ENCODE measurements around the gene PLAA.
"Not testable (repeated sequence)": the region's sequence is repeated elsewhere in the genome, so short reads cannot be mapped to it uniquely, and the experiment has no call there.

The PLAA gene

DNA sequence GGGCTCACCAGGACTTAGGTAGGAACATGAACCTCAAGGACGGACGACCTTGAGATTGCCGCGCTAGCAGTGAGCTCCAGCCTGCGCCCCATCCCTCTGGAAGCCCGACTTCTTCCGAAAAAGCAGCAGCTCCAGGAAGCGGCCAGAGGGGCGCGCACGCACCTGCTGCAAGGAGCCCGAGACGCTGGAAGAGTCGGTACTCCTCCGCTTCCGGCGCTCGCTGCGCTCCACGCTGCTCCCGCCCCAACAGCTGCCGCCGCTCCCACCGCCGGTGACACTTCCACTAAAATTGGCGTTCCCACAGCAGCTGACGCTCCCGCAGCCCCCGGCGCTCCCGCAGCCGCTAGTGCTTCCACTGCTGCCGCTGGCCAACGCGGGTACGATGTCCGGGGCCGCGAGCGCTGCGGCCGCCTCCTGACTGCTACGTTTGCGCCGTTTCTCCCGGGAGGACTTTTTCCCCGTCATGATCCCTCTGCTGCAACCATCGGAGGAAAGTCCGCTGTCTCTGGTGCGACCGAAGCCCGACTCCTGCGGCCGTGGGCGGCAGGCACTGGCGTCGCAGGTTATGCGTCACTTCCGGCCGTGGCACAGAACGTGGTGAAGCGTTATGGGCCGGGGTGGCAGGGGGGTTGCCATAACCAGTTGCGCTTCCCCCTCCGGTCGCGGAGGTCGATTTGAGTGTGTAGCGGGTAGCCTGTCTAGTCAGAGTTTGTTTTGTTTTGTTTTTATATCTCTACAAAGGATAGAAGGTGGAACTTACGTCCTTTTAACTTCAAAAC, 54.6 kb downstream of the PLAA start, which contains the start of gene CAAP1:
CAAP1 (minus strand) TSS at position 552 of the 779 bp plus-strand sequence; CDS start at position 465, 87 bp downstream.
- H3K27ac Mint-ChIP-seq: peak within 1 kb of the TSS; percentile 100
- H3K4me3 Mint-ChIP-seq: peak within 1 kb of the TSS; percentile 98
- H3K9me3 Mint-ChIP-seq: peaks cover 2% of the 10 kb centered on the region
- DNase-seq: peak; percentile 94
- peaks cover 29% of the 10 kb centered on the region for H3K36me3 Mint-ChIP-seq (ENCODE audit: low read depth)
- peaks cover 38% of the 10 kb centered on the region for H3K4me1 Mint-ChIP-seq (ENCODE audit: low read depth)
- H3K27me3 Mint-ChIP-seq: no peaks in the 10 kb centered on the region

- Mint-ChIP-seq H3K27ac (peak overlapping the region; percentile 100), H3K4me1 (ENCODE audit: low read depth) (peaks cover 38% of the 10 kb centered on the region), H3K9me3 (peaks cover 2% of the 10 kb centered on the region), H3K36me3 (ENCODE audit: low read depth) (peaks cover 35% of the 10 kb centered on the region), H3K4me3 (peak overlapping the region; percentile 98), H3K27me3 (no peaks in the 10 kb centered on the region)
- no peak for DNase-seq
These were observed 55.3 kb downstream of the PLAA start for GRCh38 chr9:26891726-26892125.

GRCh38 chr9:26888271-26888670, 58.8 kb downstream of the PLAA start:
- Mint-ChIP-seq H3K27ac (peak overlapping the region; percentile 38), H3K4me1 (ENCODE audit: low read depth) (peaks cover 35% of the 10 kb centered on the region), H3K27me3 (no peaks in the 10 kb centered on the region), H3K4me3 (no peak overlapping the region), H3K9me3 (no peaks in the 10 kb centered on the region), H3K36me3 (ENCODE audit: low read depth) (peaks cover 62% of the 10 kb centered on the region)
- DNase-seq: no peak

GRCh38 chr9:26882154-26882553, 64.9 kb downstream of the PLAA start:
- no peaks in the 10 kb centered on the region for H3K4me1 Mint-ChIP-seq (ENCODE audit: low read depth)
- H3K36me3 Mint-ChIP-seq (ENCODE audit: low read depth): peaks cover 91% of the 10 kb centered on the region
- peaks cover 20% of the 10 kb centered on the region for H3K9me3 Mint-ChIP-seq
- DNase-seq: no peak
- no peak overlapping the region for H3K4me3 Mint-ChIP-seq
- no peaks in the 10 kb centered on the region for H3K27me3 Mint-ChIP-seq
- no peak overlapping the region for H3K27ac Mint-ChIP-seq

DNA sequence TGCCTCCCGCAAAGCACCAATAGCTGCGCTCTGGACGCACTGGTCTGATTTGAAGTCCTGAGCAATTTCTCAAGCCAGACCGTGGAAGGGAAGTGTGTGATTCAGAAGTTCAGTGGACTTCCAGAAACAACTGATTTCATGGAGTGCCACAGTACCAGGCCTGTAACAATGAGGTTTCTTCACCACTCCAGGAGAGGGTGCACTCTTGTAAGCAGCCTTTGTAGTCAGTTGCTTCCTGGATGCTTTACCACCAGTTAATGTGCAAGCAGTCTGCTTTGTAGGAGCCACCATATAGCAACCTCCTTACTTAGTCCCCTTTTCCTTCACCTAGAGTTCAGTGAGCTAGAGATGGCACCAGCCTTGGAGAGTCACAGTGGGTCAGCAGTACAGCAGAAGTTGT, 66.8 kb downstream of the PLAA start:
- Mint-ChIP-seq H3K4me3 (no peak overlapping the region), H3K9me3 (peaks cover 20% of the 10 kb centered on the region), H3K27me3 (no peaks in the 10 kb centered on the region), H3K27ac (no peak overlapping the region), H3K4me1 (ENCODE audit: low read depth) (no peaks in the 10 kb centered on the region), H3K36me3 (ENCODE audit: low read depth) (peaks cover 86% of the 10 kb centered on the region)
- no peak for DNase-seq

GRCh38 chr9:26875155-26875554, 71.9 kb downstream of the PLAA start:
- not testable (repeated sequence) for H3K9me3 Mint-ChIP-seq; H3K4me3 Mint-ChIP-seq; H3K4me1 Mint-ChIP-seq (ENCODE audit: low read depth); H3K27ac Mint-ChIP-seq; H3K27me3 Mint-ChIP-seq; DNase-seq
- H3K36me3 Mint-ChIP-seq (ENCODE audit: low read depth): peaks cover 64% of the 10 kb centered on the region

DNA sequence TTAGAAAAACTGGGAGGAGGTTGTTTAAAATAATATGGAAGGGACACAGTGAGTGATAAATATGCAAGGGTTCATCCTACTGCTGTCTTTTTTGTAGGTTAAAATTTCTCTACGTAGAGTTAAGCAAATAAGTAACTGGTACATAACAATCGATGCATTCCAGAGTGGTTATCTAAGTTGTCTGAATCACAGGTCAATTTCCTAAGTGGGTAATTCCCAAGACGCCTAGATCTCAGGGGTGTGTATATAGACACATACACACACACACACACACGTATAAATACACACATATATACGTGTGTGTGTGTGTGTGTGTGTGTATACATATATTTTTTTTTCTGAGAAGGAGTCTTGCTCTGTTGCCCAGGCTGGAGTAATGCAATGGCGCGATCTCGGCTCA, 76.8 kb downstream of the PLAA start:
- Mint-ChIP-seq H3K4me1 (ENCODE audit: low read depth) (no peaks in the 10 kb centered on the region), H3K4me3 (no peak overlapping the region), H3K27me3 (no peaks in the 10 kb centered on the region), H3K27ac (no peak overlapping the region), H3K9me3 (no peaks in the 10 kb centered on the region), H3K36me3 (ENCODE audit: low read depth) (peaks cover 48% of the 10 kb centered on the region)
- no peak for DNase-seq

- no peak overlapping the region for H3K4me3 Mint-ChIP-seq
These were observed 84.0 kb downstream of the PLAA start for GRCh38 chr9:26863074-26863473.

GRCh38 chr9:26856413-26857032, 90.5 kb downstream of the PLAA start:
- H3K9me3 Mint-ChIP-seq: no peaks in the 10 kb centered on the region
- DNase-seq: no peak
- no peak overlapping the region for H3K27ac Mint-ChIP-seq
- no peak overlapping the region for H3K4me3 Mint-ChIP-seq
- H3K4me1 Mint-ChIP-seq (ENCODE audit: low read depth): no peaks in the 10 kb centered on the region
- H3K27me3 Mint-ChIP-seq: no peaks in the 10 kb centered on the region
- H3K36me3 Mint-ChIP-seq (ENCODE audit: low read depth): peaks cover 57% of the 10 kb centered on the region

More at GRCh38 chr9:26863074-26863473, 84.0 kb downstream of the PLAA start:
- Mint-ChIP-seq H3K9me3 (no peaks in the 10 kb centered on the region), H3K4me1 (ENCODE audit: low read depth) (no peaks in the 10 kb centered on the region), H3K27me3 (no peaks in the 10 kb centered on the region), H3K27ac (no peak overlapping the region), H3K36me3 (ENCODE audit: low read depth) (peaks cover 41% of the 10 kb centered on the region)
- DNase-seq: no peak
